ENCODE data around the gene ITGA3.

Gene ITGA3

DNA sequence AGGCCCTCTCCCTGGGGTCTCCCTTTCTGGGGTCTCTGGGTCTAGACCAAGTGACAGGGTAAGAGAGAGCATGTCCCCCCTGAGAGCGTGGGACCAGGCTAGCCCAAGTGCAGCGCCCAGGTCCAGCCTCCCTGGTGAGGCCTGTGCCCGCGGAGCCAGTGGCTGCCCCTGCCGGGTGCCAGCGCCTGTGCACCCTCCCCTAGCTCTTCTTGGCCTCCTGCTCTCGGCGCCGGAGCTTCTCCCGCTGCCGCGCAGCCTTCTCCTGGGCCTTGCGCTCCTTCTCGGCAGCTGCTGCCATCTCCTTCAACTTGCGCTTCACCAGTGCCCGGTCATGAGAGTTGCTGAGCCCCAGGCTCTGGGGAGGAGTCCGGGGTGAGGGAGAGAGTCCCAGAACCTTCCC lies 56.8 kb downstream of the ITGA3 start:
- no peak for DNase-seq

DNA sequence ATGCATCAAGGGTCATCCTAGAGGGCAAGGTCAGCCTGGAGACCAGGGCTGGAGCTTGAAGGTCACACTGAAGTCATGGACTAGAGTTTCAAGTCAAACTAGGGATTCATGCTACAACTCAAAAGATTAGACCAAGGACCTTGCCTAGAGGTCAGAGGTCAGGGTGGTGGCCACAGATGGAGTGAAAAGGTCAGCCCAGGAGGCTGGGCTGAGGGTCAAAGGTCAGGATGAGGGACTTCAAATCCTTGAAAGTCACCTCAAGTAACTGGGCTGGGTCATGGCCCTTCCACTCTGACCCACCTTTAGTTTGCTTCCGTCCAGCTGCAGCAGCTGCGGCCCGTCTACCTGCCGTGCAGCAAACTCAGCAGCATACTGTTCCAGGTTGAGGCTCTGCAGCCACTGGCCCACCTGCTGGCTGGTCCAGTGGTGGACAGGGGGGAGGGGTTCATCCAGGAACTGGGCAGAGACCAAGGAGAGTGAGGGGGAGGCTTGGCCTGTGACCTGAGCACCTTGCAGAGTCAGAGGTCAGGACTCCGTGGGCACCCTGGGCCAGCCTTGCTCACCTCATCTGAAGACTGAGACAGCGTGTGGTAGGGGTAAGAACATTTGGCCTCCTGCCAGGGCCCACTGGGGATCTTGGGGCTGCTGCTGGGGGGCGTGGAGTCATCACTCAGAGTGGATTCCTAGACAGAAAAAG lies 57.9 kb downstream of the ITGA3 start:
- DNase-seq = no peak

DNA sequence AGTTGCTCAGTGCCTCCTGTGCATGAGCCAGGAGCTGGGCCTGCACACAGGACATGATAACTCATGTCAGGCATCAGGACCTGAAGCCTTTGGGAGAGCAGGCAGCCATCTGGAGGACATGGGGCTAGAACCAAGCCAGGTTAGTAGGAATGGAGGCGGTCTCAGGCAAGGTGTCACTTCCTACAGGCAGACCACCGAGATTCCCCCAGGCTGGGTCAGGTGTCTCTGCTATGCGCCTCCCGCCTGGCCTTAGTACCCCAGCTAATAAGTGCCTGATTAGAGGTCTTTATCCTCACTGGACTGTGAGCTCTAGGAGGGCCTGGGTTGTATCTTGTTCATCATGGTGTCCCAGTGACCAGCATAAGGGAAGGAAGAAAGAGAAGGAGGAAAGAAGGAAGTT lies 58.5 kb downstream of the ITGA3 start:
- DNase-seq = no peak

DNA sequence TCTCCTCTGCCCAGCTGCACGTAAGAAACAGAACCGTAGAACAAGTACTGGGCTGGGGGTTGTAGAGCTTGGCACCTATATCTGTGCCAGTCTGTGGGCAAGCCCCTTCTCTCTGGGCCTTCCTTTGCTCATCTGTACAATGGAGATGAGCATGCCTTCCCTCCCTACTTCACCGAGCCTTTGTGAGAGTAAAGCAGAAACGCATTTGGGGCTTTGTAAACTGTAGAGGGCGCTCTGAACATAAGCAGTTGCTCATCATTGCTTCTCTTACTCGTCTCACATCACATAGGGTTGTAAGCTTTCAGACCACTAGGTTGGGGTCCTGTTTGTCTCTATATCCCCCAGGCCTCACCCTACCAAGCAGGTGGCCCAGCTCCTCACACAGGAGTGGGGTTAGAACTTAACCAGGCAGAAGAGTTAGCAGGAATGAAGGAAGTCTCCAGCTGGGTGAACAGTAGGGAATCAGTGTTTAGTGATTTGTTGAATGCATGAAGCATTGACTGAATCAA lies 59.0 kb downstream of the ITGA3 start:
- no peak for DNase-seq

GRCh38 chr17:50115756-50116155 lies 59.8 kb downstream of the ITGA3 start:
- no peak for DNase-seq

DNA sequence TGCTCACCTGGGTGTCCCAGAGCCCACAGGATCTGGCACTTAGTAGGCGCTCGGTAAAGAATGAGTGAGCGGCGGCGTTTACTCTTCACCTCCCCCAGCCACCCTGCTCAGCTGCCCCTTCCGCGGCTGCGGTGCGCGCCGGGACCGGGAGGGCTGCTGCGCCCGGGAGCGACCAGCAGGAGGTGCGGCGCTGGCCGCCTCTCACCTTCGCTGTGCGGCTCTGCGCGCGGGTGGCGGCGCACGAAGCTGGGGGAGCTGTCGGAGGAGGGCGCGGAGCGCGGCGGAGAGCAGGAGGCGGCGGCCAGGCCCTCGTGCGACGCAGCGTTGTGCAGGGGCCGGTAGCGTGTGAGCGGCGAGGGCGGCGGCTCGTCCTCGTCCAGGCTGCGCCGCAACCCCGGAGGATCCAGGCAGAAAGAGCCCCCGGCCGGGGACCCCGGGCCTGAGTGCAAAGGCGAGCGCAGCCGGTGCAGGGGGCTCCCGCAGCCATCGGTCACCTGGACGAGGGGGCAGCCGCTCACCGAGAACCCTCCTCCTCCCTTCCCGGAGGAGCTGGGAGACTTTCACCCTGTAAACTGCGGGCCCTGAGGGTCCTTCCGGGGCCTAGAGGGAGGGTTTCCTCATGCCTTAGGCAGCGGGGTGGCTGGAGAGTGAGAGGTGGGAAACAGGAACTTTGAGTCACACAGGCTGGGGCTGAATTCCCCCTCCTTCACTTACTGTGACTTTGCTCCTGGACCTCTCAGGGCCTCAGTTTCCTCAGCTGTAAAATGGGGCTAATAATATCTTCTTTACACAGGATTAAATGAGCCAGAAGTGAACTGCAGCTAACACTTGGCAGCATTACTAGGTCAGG lies 61.5 kb downstream of the ITGA3 start:
- no peak for DNase-seq

DNA sequence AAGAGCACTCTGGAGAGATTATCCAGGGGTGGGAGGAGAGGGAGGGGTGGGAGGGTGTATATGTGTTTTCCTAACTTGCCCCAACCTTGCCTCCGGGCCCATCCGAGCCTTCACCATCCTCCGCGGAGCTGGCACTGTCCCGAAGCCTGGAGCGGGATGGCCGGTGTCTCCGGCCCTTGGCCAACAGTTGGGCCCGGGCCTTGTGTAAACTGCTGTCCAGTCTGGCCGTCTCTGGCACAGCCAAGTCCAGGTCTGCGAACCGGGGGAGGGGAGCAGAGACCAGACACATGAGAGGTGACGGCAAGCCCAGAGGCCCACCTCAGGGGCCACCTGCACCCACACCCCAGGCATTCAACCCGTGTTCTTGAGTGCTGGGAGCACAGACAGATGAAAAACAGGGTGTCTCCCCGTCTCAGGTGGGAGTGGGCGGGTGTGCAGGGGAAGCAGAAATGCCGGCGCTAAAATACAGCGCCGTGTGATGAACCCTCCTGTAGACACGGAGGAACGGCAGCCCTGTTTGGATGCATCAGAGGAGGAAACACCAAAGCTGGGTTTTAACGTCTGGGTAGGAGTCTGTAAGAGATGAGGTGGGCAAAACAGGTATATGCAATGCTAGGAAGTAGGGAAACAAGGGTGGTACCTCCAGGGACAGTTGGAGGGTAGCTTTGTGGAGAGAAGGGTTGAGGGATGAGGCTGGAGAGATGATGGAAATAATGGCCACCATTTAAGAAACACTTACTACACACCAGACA lies 62.3 kb downstream of the ITGA3 start:
- no peak for DNase-seq

- DNase-seq = no peak
Observed at GRCh38 chr17:50118828-50119218, 62.9 kb downstream of the ITGA3 start.

DNA sequence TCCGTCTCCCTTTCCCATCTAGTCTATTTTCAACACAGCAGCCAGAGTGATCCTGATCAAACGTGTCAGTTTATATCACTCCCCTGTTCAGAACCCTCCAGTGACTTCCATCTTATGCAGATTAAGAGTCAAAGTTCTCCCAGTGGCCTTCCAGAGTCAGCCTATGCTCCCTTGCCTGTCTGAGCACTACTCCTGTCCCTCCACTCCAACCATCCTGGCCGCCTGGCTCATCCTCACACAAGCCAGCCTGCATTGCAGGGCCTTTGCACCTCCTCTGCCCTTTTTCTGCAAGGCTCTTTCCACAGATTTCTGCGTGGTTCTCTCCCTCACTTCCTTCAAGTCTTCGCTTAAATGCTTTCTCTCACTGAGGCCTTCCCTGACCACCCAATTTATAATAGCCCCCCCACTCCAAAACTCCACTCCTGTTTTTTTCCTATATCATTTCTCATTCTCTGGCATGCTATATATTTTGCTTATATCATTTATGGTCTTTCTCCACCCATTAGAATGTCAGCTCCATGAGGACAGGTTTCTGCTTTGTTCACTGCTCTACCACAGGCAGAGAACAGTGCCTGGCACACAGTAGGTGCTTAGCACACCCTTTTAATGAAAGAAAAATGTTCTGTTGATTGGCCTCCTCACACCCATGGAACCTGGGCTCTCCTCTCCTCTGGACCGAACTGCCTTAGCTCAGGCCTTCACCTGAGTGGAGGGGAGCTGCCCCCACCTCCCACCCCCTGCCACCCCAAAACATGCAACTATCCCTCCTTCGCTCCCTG lies 64.8 kb downstream of the ITGA3 start:
- DNase-seq = no peak

DNA sequence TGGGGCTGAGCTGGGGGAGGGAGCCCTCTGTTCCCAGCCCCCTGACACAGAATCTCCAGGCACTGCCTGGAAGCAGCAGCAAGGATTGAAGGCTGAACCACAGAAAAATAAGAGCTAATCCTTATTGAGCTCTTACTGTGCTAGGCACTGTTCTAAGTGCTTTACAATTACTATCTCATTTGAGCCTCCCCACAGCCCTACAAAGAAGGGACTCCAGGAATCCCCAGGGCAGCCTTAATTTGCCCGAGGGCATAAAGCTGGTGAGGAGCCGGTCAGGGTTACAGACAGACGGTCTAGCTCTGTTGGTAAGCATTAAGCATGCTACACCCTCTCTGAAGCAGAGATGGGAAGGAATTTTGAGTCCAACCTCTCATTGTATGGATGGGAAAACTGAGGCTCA lies 67.0 kb downstream of the ITGA3 start:
- DNase-seq = no peak

DNA sequence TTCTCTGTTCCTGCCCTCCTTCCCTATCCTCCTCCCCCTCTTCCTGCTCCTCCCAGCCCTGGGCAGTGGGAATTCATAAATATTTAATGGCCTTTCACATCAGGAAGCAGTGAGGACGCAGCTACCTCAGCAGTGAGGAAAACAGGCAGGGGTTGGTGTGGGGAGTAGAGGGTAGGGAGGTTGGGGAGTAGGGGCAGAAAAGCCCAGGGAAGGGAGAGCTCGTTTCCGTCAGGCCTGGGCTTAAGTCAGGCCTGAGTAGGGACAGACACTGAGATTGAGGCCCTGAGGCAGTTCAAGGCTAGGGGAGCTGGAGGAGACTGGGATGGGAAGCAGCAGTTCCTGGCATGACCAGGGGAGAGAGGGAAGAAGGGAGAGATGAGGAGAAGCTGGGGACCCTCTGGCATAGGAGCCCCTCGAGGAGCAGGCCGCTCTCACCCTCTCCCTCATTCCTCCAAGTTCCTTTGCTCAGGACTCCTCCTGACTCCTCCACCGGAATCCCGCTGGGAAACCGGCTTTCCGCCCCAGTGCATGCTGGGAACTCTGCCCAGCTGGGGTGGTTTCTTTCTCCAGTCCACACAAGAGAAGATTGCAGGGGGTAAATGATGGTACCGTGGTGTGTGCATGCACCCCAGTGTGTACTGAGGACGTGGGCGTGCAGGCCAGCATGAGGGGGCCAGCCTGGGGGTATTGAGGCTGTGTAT lies 67.9 kb downstream of the ITGA3 start:
- no peak for DNase-seq

GRCh38 chr17:50125420-50125997 lies 69.6 kb downstream of the ITGA3 start:
- DNase-seq = no peak

- no peak for DNase-seq
Observed at GRCh38 chr17:50127697-50128361, 71.9 kb downstream of the ITGA3 start.

- no peak for DNase-seq
Observed at GRCh38 chr17:50128441-50129352, 72.8 kb downstream of the ITGA3 start.

- DNase-seq = no peak
Observed at GRCh38 chr17:50129353-50129727, 73.4 kb downstream of the ITGA3 start.

- DNase-seq = no peak
Observed at GRCh38 chr17:50129728-50130558, 74.0 kb downstream of the ITGA3 start, which contains the start of gene SAMD14. TSS of gene SAMD14 (minus strand) at chr17:50130160. CDS start at chr17:50124959, 5,201 bp downstream.

DNA sequence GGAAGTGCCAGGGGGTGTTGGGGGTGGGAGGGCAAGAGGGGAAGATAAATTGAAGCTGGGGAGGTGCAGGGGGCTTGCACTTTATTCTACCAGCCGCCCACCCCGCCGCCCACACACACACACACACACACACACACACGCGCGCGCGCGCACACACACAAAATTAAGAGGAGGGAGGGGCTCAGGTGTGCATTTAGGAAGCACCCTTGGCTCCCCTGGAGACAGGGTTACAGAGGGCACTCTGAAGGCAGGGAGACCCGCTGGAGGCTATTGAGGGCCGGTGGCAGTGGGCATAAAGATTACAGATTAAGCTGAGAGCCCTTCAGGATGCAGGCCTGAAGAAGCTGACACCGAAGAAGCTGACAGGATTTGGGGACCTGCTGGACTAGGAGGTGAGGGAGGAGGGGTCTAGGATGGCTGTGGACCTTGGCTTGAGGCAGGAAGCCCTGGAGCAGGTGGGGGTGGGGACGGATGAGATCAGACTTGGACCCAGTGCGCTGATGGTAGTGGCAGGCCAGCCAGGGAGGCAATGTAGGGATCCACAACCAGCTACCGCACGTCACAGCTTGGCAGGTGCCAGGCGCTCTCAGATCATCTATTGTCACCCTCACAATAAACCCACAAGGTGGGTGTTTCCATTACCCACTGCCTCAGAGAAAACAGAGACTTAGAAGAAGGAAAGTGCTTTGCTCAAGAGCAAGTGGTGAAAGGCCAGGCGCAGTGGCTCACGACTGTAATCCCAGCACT lies 74.8 kb downstream of the ITGA3 start:
- DNase-seq = no peak
